Activated T-helper 17 cell treated with anti-CD3 and anti-CD28 coated beads, Interleukin-2, amount 50 U/mL, for 72 hours (primary cell): Measurements from ENCODE around the gene PARP11. TPM values are rescaled to one million over a fixed set of nuclear protein-coding genes. Genes with fewer than 3 reads are reported as not detected.
A peak's percentile ranks its signal among the peaks of the same experiment; 100 is the strongest.
"Not testable (repeated sequence)": the region's sequence is repeated elsewhere in the genome, so short reads cannot be mapped to it uniquely, and the experiment has no call there.

Experiments
- ATAC-seq: fragments of 150-1000 bp; cut with Tn5 transposase; replicated peaks from 2 replicates; pipeline ENCODE4 v1.10.0; 2021; ENCODE audit warnings: mild to moderate bottlenecking, moderate library complexity
- H3K27ac Mint-ChIP-seq: one replicate; pipeline ENCODE4 v1.8.0; 2022; ENCODE audit warnings: mixed read lengths
- H3K27me3 Mint-ChIP-seq: one replicate; pipeline ENCODE4 v1.8.0; 2022; ENCODE audit warnings: mixed read lengths
- H3K36me3 Mint-ChIP-seq: one replicate; pipeline ENCODE4 v1.8.0; 2022; ENCODE audit warnings: low read depth, mild to moderate bottlenecking, mixed read lengths
- H3K4me1 Mint-ChIP-seq: one replicate; pipeline ENCODE4 v1.8.0; 2022; ENCODE audit warnings: mixed read lengths
- H3K4me3 Mint-ChIP-seq: one replicate; pipeline ENCODE4 v1.8.0; 2022; ENCODE audit warnings: mild to moderate bottlenecking, mixed read lengths
- H3K9me3 Mint-ChIP-seq: one replicate; pipeline ENCODE4 v1.8.0; 2022; ENCODE audit warnings: mixed read lengths
- total RNA-seq, 2 donors: library from RNA; stranded (reverse); gene quantifications; one replicate each; pipeline ENCODE4 v1.2.3, GENCODE V29; 2022

Gene PARP11
- total RNA-seq, 2 donors from 2014 or later = 17.4 to 18.6 TPM

- Mint-ChIP-seq H3K27ac (no peak overlapping the region), H3K36me3 (peaks cover 42% of the 10 kb centered on the region), H3K9me3 (peaks cover 5% of the 10 kb centered on the region), H3K4me1 (peaks cover 5% of the 10 kb centered on the region), H3K4me3 (no peak overlapping the region), H3K27me3 (no peaks in the 10 kb centered on the region)
- ATAC-seq = no peak
Measured at GRCh38 chr12:3863756-3864155, 9.4 kb downstream of the PARP11 start.

- no peak for ATAC-seq
- peaks cover 4% of the 10 kb centered on the region for H3K9me3 Mint-ChIP-seq
Measured at GRCh38 chr12:3842517-3842916, 30.7 kb downstream of the PARP11 start.

GRCh38 chr12:3841783-3842182, 31.4 kb downstream of the PARP11 start:
- Mint-ChIP-seq H3K4me1 (peaks cover 24% of the 10 kb centered on the region), H3K36me3 (peaks cover 40% of the 10 kb centered on the region), H3K4me3 (no peak overlapping the region), H3K27ac (no peak overlapping the region), H3K27me3 (no peaks in the 10 kb centered on the region), H3K9me3 (no peaks in the 10 kb centered on the region)
- ATAC-seq = no peak

More at GRCh38 chr12:3842517-3842916, 30.7 kb downstream of the PARP11 start:
- no peaks in the 10 kb centered on the region for H3K27me3 Mint-ChIP-seq
- H3K4me1 Mint-ChIP-seq = peaks cover 23% of the 10 kb centered on the region
- H3K36me3 Mint-ChIP-seq = peaks cover 41% of the 10 kb centered on the region
- H3K4me3 Mint-ChIP-seq = no peak overlapping the region
- no peak overlapping the region for H3K27ac Mint-ChIP-seq

GRCh38 chr12:3840833-3841232, 32.4 kb downstream of the PARP11 start:
- not testable (repeated sequence) for H3K4me3 Mint-ChIP-seq, H3K27ac Mint-ChIP-seq, H3K27me3 Mint-ChIP-seq, H3K9me3 Mint-ChIP-seq, ATAC-seq
- peaks cover 40% of the 10 kb centered on the region for H3K36me3 Mint-ChIP-seq
- peaks cover 33% of the 10 kb centered on the region for H3K4me1 Mint-ChIP-seq

GRCh38 chr12:3839745-3840144, 33.5 kb downstream of the PARP11 start:
- H3K9me3 Mint-ChIP-seq, H3K27ac Mint-ChIP-seq, H3K27me3 Mint-ChIP-seq, ATAC-seq: not testable (repeated sequence)
- Mint-ChIP-seq H3K4me3 (peak overlapping the region; percentile 21), H3K36me3 (peaks cover 37% of the 10 kb centered on the region), H3K4me1 (peaks cover 37% of the 10 kb centered on the region)

GRCh38 chr12:3838701-3839548, 34.3 kb downstream of the PARP11 start:
- peaks cover 28% of the 10 kb centered on the region for H3K36me3 Mint-ChIP-seq
- peak overlapping the region; percentile 74 for H3K4me3 Mint-ChIP-seq
- H3K27ac Mint-ChIP-seq, H3K27me3 Mint-ChIP-seq, H3K9me3 Mint-ChIP-seq: not testable (repeated sequence)
- ATAC-seq = peak; percentile 76
- peaks cover 37% of the 10 kb centered on the region for H3K4me1 Mint-ChIP-seq

GRCh38 chr12:3838076-3838475, 35.1 kb downstream of the PARP11 start:
- ATAC-seq = no peak
- Mint-ChIP-seq H3K4me1 (peaks cover 32% of the 10 kb centered on the region), H3K27ac (peak overlapping the region; percentile 79), H3K36me3 (peaks cover 24% of the 10 kb centered on the region), H3K9me3 (no peaks in the 10 kb centered on the region), H3K27me3 (no peaks in the 10 kb centered on the region), H3K4me3 (peak overlapping the region; percentile 74)

- Mint-ChIP-seq H3K9me3 (no peaks in the 10 kb centered on the region), H3K27ac (peak overlapping the region; percentile 51), H3K27me3 (no peaks in the 10 kb centered on the region)
Measured at GRCh38 chr12:3837049-3837448, 36.1 kb downstream of the PARP11 start.

GRCh38 chr12:3836641-3837040, 36.6 kb downstream of the PARP11 start:
- Mint-ChIP-seq H3K27ac (peak overlapping the region; percentile 51), H3K36me3 (peaks cover 18% of the 10 kb centered on the region), H3K9me3 (no peaks in the 10 kb centered on the region), H3K4me1 (peaks cover 32% of the 10 kb centered on the region), H3K4me3 (peak overlapping the region; percentile 74), H3K27me3 (no peaks in the 10 kb centered on the region)
- ATAC-seq = no peak

More at GRCh38 chr12:3837049-3837448, 36.1 kb downstream of the PARP11 start:
- Mint-ChIP-seq H3K36me3 (peaks cover 22% of the 10 kb centered on the region), H3K4me3 (peak overlapping the region; percentile 74), H3K4me1 (peaks cover 32% of the 10 kb centered on the region)
- no peak for ATAC-seq

- Mint-ChIP-seq H3K27ac (peak overlapping the region; percentile 51), H3K4me3 (peak overlapping the region; percentile 74), H3K36me3 (peaks cover 16% of the 10 kb centered on the region), H3K4me1 (peaks cover 32% of the 10 kb centered on the region), H3K27me3 (no peaks in the 10 kb centered on the region), H3K9me3 (no peaks in the 10 kb centered on the region)
- no peak for ATAC-seq
Measured at GRCh38 chr12:3835914-3836313, 37.3 kb downstream of the PARP11 start.

- H3K36me3 Mint-ChIP-seq = peaks cover 21% of the 10 kb centered on the region
- no peak overlapping the region for H3K4me3 Mint-ChIP-seq
- H3K27me3 Mint-ChIP-seq = no peaks in the 10 kb centered on the region
- no peaks in the 10 kb centered on the region for H3K9me3 Mint-ChIP-seq
- no peak for ATAC-seq
- peaks cover 32% of the 10 kb centered on the region for H3K4me1 Mint-ChIP-seq
- H3K27ac Mint-ChIP-seq = no peak overlapping the region
Measured at GRCh38 chr12:3834774-3835173, 38.4 kb downstream of the PARP11 start.

- H3K9me3 Mint-ChIP-seq = no peaks in the 10 kb centered on the region
- H3K27ac Mint-ChIP-seq = no peak overlapping the region
- peaks cover 32% of the 10 kb centered on the region for H3K4me1 Mint-ChIP-seq
- no peaks in the 10 kb centered on the region for H3K27me3 Mint-ChIP-seq
- ATAC-seq = no peak
- no peak overlapping the region for H3K4me3 Mint-ChIP-seq
- peaks cover 31% of the 10 kb centered on the region for H3K36me3 Mint-ChIP-seq
Measured at GRCh38 chr12:3833670-3834310, 39.4 kb downstream of the PARP11 start.

- no peaks in the 10 kb centered on the region for H3K9me3 Mint-ChIP-seq
- H3K4me1 Mint-ChIP-seq = peaks cover 23% of the 10 kb centered on the region
- H3K36me3 Mint-ChIP-seq = peaks cover 29% of the 10 kb centered on the region
- no peak for ATAC-seq
- H3K27ac Mint-ChIP-seq = no peak overlapping the region
- no peaks in the 10 kb centered on the region for H3K27me3 Mint-ChIP-seq
- H3K4me3 Mint-ChIP-seq = no peak overlapping the region
Measured at GRCh38 chr12:3832738-3833137, 40.5 kb downstream of the PARP11 start.

- no peak overlapping the region for H3K27ac Mint-ChIP-seq
- peaks cover 56% of the 10 kb centered on the region for H3K36me3 Mint-ChIP-seq
- H3K4me3 Mint-ChIP-seq = no peak overlapping the region
- ATAC-seq = no peak
- H3K9me3 Mint-ChIP-seq = no peaks in the 10 kb centered on the region
- H3K27me3 Mint-ChIP-seq = no peaks in the 10 kb centered on the region
- no peaks in the 10 kb centered on the region for H3K4me1 Mint-ChIP-seq
Measured at GRCh38 chr12:3828888-3829287, 44.3 kb downstream of the PARP11 start.
